ENCODE results near the gene RBM19.

Gene RBM19

GRCh38 chr12:113936460-113936859, 29.7 kb downstream of the RBM19 start:
- no peaks in the 10 kb centered on the region for H3K9me3 ChIP-seq (ENCODE audit: insufficient read depth, low read depth, low read length)
- 89% methylated on average over 1 of the region's 1 CpG for WGBS
- no peak overlapping the region for H3K9ac ChIP-seq (ENCODE audit: low read depth, low read length)
- peaks cover 17% of the 10 kb centered on the region for H3K4me1 ChIP-seq (ENCODE audit: insufficient read depth, low read length)
- H3K4me3 ChIP-seq (ENCODE audit: low read length), result no peak overlapping the region
- H3K27ac ChIP-seq (ENCODE audit: low read depth, low read length), result no peak overlapping the region
- H3K27me3 ChIP-seq (ENCODE audit: insufficient read depth, low read length), result no peaks in the 10 kb centered on the region
- H3K36me3 ChIP-seq (ENCODE audit: insufficient read depth, low read length), result peaks cover 70% of the 10 kb centered on the region

DNA sequence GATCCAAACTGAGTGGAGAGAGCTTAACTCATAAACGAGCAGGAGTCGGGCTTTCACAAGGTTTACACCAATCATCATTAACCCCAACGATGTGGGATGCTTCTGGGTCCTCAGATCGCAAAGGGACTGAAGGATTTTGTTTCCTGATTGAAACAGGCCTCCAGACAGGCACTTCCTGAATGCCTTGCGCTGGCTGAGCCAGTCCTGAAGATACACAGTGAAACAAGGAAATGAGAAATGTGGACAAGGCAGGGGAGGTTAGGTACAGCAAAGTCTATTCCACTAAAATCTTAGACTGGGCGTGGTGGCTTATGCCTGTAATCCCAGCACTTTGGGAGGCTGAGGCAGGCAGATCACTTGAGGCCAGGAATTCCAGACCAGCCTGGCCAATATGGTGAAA, 30.7 kb downstream of the RBM19 start:
- no peak overlapping the region for H3K27ac ChIP-seq (ENCODE audit: low read depth, low read length)
- no peak overlapping the region for H3K9ac ChIP-seq (ENCODE audit: low read depth, low read length)
- peaks cover 17% of the 10 kb centered on the region for H3K4me1 ChIP-seq (ENCODE audit: insufficient read depth, low read length)
- H3K4me3 ChIP-seq (ENCODE audit: low read length), result no peak overlapping the region
- 93% methylated on average over 6 of the region's 6 CpGs for WGBS
- H3K36me3 ChIP-seq (ENCODE audit: insufficient read depth, low read length), result peaks cover 60% of the 10 kb centered on the region
- H3K27me3 ChIP-seq (ENCODE audit: insufficient read depth, low read length), result no peaks in the 10 kb centered on the region
- no peaks in the 10 kb centered on the region for H3K9me3 ChIP-seq (ENCODE audit: insufficient read depth, low read depth, low read length)

- no peaks in the 10 kb centered on the region for H3K27me3 ChIP-seq (ENCODE audit: insufficient read depth, low read length)
- H3K9ac ChIP-seq (ENCODE audit: low read depth, low read length), result no peak overlapping the region
- peaks cover 55% of the 10 kb centered on the region for H3K36me3 ChIP-seq (ENCODE audit: insufficient read depth, low read length)
- H3K9me3 ChIP-seq (ENCODE audit: insufficient read depth, low read depth, low read length), result no peaks in the 10 kb centered on the region
- no peak overlapping the region for H3K27ac ChIP-seq (ENCODE audit: low read depth, low read length)
- 89% methylated on average over 8 of the region's 9 CpGs for WGBS
- peaks cover 17% of the 10 kb centered on the region for H3K4me1 ChIP-seq (ENCODE audit: insufficient read depth, low read length)
- H3K4me3 ChIP-seq (ENCODE audit: low read length), result no peak overlapping the region
Measured at GRCh38 chr12:113934946-113935345, 31.2 kb downstream of the RBM19 start.

DNA sequence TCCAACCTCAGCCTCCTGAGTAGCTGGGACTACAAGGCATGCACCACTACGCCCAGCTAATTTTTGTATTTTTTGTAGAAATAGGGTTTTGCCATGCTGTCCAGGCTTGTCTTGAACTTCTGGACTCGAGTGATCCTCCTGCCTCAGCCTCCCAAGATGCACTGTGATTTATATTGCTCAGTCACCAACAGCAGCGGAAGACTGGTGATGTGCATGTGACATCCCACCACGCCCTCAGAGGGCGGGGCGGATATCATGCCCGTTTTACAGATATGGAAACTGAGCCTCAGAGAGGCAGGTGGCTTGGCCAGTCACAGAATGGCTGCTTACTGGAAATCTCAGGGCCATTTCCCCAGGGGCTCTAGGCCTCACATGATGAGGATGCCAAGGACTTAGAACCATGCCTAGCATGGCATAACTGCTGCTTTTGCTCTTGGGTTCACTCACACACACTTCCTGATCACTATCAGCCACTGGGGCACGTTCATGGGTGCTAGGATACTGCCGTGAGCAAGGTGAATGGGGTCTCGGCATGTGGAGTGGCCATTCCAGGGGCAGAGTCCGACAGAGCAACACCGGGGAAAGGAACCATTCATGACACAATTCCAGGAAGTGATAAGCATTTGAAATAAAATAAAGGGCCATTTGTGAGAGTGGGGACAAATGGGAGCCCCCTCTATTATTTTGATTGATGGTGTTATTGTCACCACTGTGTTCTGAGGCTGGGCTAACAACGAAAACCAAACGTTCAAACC, 31.9 kb downstream of the RBM19 start:
- WGBS, result 94% methylated on average over 14 of the region's 14 CpGs
- Histone ChIP-seq H3K36me3 (ENCODE audit: insufficient read depth, low read length) (peaks cover 49% of the 10 kb centered on the region), H3K27ac (ENCODE audit: low read depth, low read length) (no peak overlapping the region; the same call in 1 of the 2 replicates), H3K27me3 (ENCODE audit: insufficient read depth, low read length) (no peaks in the 10 kb centered on the region), H3K4me1 (ENCODE audit: insufficient read depth, low read length) (peaks cover 22% of the 10 kb centered on the region), H3K4me3 (ENCODE audit: low read length) (no peak overlapping the region), H3K9me3 (ENCODE audit: insufficient read depth, low read depth, low read length) (no peaks in the 10 kb centered on the region), H3K9ac (ENCODE audit: low read depth, low read length) (no peak overlapping the region)

DNA sequence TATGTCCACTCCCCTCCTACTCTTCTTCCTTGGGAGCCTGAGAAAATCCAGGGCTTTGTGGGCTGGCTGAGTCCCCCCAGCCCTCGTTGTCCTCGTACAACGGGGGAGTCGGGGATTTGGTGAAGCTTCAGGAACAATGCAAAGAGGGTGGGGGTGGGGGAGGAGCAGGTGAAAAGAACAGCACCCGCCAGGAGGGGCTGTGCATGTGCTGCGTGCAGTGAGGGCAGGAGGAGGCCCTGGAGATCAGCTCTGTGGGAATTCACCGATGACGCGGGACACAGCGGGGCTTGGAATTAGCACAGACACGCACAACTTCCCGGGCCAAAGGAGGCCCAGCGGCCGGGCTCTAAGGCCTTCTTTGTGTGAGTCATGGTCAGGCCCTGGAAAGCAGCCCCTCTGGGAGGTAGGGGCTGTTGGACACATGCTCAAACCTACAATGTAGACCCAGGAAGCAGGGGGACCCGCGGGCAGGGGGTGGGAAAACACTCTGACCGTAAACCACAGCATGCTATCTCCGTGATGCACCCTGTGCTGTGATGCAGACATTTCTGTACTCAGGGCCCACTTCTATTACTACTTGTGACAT, 32.8 kb downstream of the RBM19 start:
- peak overlapping the region; percentile 92 for H3K27ac ChIP-seq (ENCODE audit: low read depth, low read length)
- H3K9ac ChIP-seq (ENCODE audit: low read depth, low read length), result peak overlapping the region; percentile 65
- no peaks in the 10 kb centered on the region for H3K9me3 ChIP-seq (ENCODE audit: insufficient read depth, low read depth, low read length)
- WGBS, result 36% methylated on average over 18 of the region's 18 CpGs
- peaks cover 40% of the 10 kb centered on the region for H3K36me3 ChIP-seq (ENCODE audit: insufficient read depth, low read length)
- H3K4me3 ChIP-seq (ENCODE audit: low read length), result no peak overlapping the region
- H3K4me1 ChIP-seq (ENCODE audit: insufficient read depth, low read length), result peaks cover 25% of the 10 kb centered on the region
- H3K27me3 ChIP-seq (ENCODE audit: insufficient read depth, low read length), result no peaks in the 10 kb centered on the region

GRCh38 chr12:113932381-113933196, 33.5 kb downstream of the RBM19 start:
- no peak overlapping the region for H3K4me3 ChIP-seq (ENCODE audit: low read length)
- no peaks in the 10 kb centered on the region for H3K27me3 ChIP-seq (ENCODE audit: insufficient read depth, low read length)
- 66% methylated on average over 13 of the region's 14 CpGs for WGBS
- peak overlapping the region; percentile 92 for H3K27ac ChIP-seq (ENCODE audit: low read depth, low read length)
- peak overlapping the region; percentile 65 for H3K9ac ChIP-seq (ENCODE audit: low read depth, low read length)
- H3K36me3 ChIP-seq (ENCODE audit: insufficient read depth, low read length), result peaks cover 33% of the 10 kb centered on the region
- H3K9me3 ChIP-seq (ENCODE audit: insufficient read depth, low read depth, low read length), result no peaks in the 10 kb centered on the region
- H3K4me1 ChIP-seq (ENCODE audit: insufficient read depth, low read length), result peaks cover 25% of the 10 kb centered on the region

DNA sequence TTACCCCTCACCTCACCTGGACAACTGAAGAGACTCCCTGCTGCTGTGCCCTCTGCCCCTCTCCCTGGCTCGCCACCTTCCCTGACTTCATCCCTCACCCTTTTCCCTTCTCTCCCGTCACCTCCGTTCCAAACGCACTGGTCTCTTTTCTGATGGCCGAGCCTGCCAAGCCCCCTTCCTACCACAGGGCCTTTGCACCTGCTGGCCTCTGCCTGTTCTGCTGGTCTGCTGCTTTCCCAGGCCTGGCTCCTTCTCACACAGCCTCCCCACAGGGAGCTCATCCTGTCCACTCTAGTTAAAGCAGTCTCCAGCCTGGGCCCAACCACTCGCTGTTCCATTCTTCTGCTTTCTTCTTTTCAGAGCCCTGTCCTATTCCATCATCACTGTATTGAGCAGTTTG, 34.6 kb downstream of the RBM19 start:
- WGBS, result 91% methylated on average over 6 of the region's 6 CpGs
- H3K36me3 ChIP-seq (ENCODE audit: insufficient read depth, low read length), result peaks cover 27% of the 10 kb centered on the region
- no peaks in the 10 kb centered on the region for H3K9me3 ChIP-seq (ENCODE audit: insufficient read depth, low read depth, low read length)
- H3K27me3 ChIP-seq (ENCODE audit: insufficient read depth, low read length), result no peaks in the 10 kb centered on the region
- peak overlapping the region; percentile 92; the same call in 1 of the 2 replicates for H3K27ac ChIP-seq (ENCODE audit: low read depth, low read length)
- H3K4me1 ChIP-seq (ENCODE audit: insufficient read depth, low read length), result peaks cover 25% of the 10 kb centered on the region
- no peak overlapping the region for H3K4me3 ChIP-seq (ENCODE audit: low read length)
- no peak overlapping the region for H3K9ac ChIP-seq (ENCODE audit: low read depth, low read length)

- 94% methylated on average over 4 of the region's 4 CpGs for WGBS
- no peak overlapping the region; the same call in 1 of the 2 replicates for H3K27ac ChIP-seq (ENCODE audit: low read depth, low read length)
- H3K27me3 ChIP-seq (ENCODE audit: insufficient read depth, low read length), result no peaks in the 10 kb centered on the region
- peaks cover 31% of the 10 kb centered on the region for H3K36me3 ChIP-seq (ENCODE audit: insufficient read depth, low read length)
- H3K9ac ChIP-seq (ENCODE audit: low read depth, low read length), result no peak overlapping the region
- H3K9me3 ChIP-seq (ENCODE audit: insufficient read depth, low read depth, low read length), result no peaks in the 10 kb centered on the region
- H3K4me3 ChIP-seq (ENCODE audit: low read length), result no peak overlapping the region
- H3K4me1 ChIP-seq (ENCODE audit: insufficient read depth, low read length), result peaks cover 25% of the 10 kb centered on the region
Measured at GRCh38 chr12:113930249-113930648, 35.9 kb downstream of the RBM19 start.

GRCh38 chr12:113929312-113929989, 36.7 kb downstream of the RBM19 start:
- no peaks in the 10 kb centered on the region for H3K27me3 ChIP-seq (ENCODE audit: insufficient read depth, low read length)
- H3K4me3 ChIP-seq (ENCODE audit: low read length), result no peak overlapping the region
- H3K27ac ChIP-seq (ENCODE audit: low read depth, low read length), result peak overlapping the region; percentile 57; the same call in 1 of the 2 replicates
- H3K4me1 ChIP-seq (ENCODE audit: insufficient read depth, low read length), result peaks cover 25% of the 10 kb centered on the region
- peaks cover 32% of the 10 kb centered on the region for H3K36me3 ChIP-seq (ENCODE audit: insufficient read depth, low read length)
- H3K9me3 ChIP-seq (ENCODE audit: insufficient read depth, low read depth, low read length), result no peaks in the 10 kb centered on the region
- WGBS, result 72% methylated on average over 5 of the region's 5 CpGs
- H3K9ac ChIP-seq (ENCODE audit: low read depth, low read length), result no peak overlapping the region

DNA sequence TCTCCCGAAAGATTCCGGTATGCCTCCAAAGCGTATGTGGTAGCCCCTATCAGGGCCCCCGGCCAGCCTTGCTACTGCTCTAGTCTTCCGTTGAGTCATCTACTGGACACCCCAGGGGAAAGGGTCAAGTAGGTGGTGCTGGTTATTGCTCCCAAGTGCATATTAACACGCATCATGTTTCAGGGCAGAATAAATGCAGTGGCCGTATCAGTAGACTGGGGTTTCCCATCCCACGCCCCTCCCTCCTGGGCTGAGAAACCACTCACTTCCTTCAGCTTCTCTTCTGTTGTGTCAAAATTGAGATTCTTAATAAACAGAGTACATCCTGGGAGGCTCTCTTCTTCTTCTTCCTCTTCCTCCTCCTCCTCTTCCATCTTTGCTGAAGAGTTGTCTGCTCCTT, 39.3 kb downstream of the RBM19 start:
- Histone ChIP-seq H3K4me1 (ENCODE audit: insufficient read depth, low read length) (peaks cover 8% of the 10 kb centered on the region; the same call in 1 of the 2 replicates), H3K4me3 (ENCODE audit: low read length) (no peak overlapping the region), H3K9ac (ENCODE audit: low read depth, low read length) (no peak overlapping the region), H3K27me3 (ENCODE audit: insufficient read depth, low read length) (no peaks in the 10 kb centered on the region), H3K36me3 (ENCODE audit: insufficient read depth, low read length) (peaks cover 50% of the 10 kb centered on the region), H3K9me3 (ENCODE audit: insufficient read depth, low read depth, low read length) (no peaks in the 10 kb centered on the region), H3K27ac (ENCODE audit: low read depth, low read length) (no peak overlapping the region)
- WGBS, result 97% methylated on average over 8 of the region's 8 CpGs
